Omental fat pad (tissue), 4 donors: Measurements from ENCODE around the gene ISCA2. TPM values are rescaled to one million over a fixed set of nuclear protein-coding genes. Genes with fewer than 3 reads are reported as not detected.

ENCODE experiments used
- ATAC-seq: fragments of 150-250 bp; one replicate; pipeline ENCODE4 v1.9.1; 2016; ENCODE audit warnings: mild to moderate bottlenecking, moderate library complexity; ENCODE audit not compliant: low FRiP score
- DNase-seq: peaks from one replicate; pipeline ENCODE4 v3.0.0-alpha.2; 2019; ENCODE audit warnings: low spot score
- CTCF ChIP-seq, 3 donors: fragments of 450-650 bp; IDR thresholded peaks; one replicate each; pipeline ENCODE4 v1.5.1; 2016 to 2017; ENCODE audit warnings: antibody characterized with exemption in 3 of 3, mild to moderate bottlenecking in 3 of 3, moderate library complexity in 2 of 3
- total RNA-seq, 4 donors: library from RNA; depleted of rRNA; stranded (reverse); fragments of >200 nt; gene quantifications; one replicate each; pipeline ENCODE4 v1.1.0, GENCODE V29; 2016

The ISCA2 gene
- total RNA-seq, 4 donors from 2014 or later: 7.0 to 11.2 (median 9.2) TPM

GRCh38 chr14:74508292-74508731 lies 14.7 kb downstream of the ISCA2 start:
- DNase-seq: peak; percentile 0
- no peak for ATAC-seq

GRCh38 chr14:74508844-74509428 lies 15.4 kb downstream of the ISCA2 start:
- DNase-seq: peak; percentile 2
- TF ChIP-seq CTCF (IDR thresholded peaks at IDR 0.05): no peak
- ATAC-seq: no peak

More at GRCh38 chr14:74508292-74508731, 14.7 kb downstream of the ISCA2 start:
- TF ChIP-seq CTCF (IDR thresholded peaks at IDR 0.05): no peak

GRCh38 chr14:74509587-74510222 lies 16.1 kb downstream of the ISCA2 start:
- no peak for TF ChIP-seq CTCF (IDR thresholded peaks at IDR 0.05)
- DNase-seq: no peak
- no peak for ATAC-seq

- DNase-seq (no peak), ATAC-seq (no peak)
- no peak for TF ChIP-seq CTCF (IDR thresholded peaks at IDR 0.05)
These were observed 16.8 kb downstream of the ISCA2 start for GRCh38 chr14:74510223-74510931.

- no peak for TF ChIP-seq CTCF (IDR thresholded peaks at IDR 0.05)
- no peak for DNase-seq
- ATAC-seq: peak; percentile 33
These were observed 17.4 kb downstream of the ISCA2 start for GRCh38 chr14:74510959-74511409.

GRCh38 chr14:74511966-74512830 lies 18.6 kb downstream of the ISCA2 start:
- TF ChIP-seq CTCF (IDR thresholded peaks at IDR 0.05): no peak
- no peak for DNase-seq
- no peak for ATAC-seq
